Suprapubic skin (tissue), 4 donors: ENCODE measurements around the gene SGF29.
"Not testable (repeated sequence)": the region's sequence is repeated elsewhere in the genome, so short reads cannot be mapped to it uniquely, and the experiment has no call there.

Source experiments
- EP300 ChIP-seq: sonication (generic); formaldehyde crosslinking; IDR thresholded peaks from one replicate; pipeline ENCODE4 v1.6.1; 2017; ENCODE audit warnings: antibody characterized with exemption
- POLR2A ChIP-seq, 2 donors: fragments of 450-650 bp; IDR thresholded peaks; one replicate each; pipeline ENCODE4 v1.6.1; 2017; ENCODE audit warnings: antibody characterized with exemption in 2 of 2, mild to moderate bottlenecking in 2 of 2, moderate library complexity in 2 of 2
- POLR2AphosphoS5 ChIP-seq, 3 donors: sonication (generic); formaldehyde crosslinking; IDR thresholded peaks; one replicate each; pipeline ENCODE4 v1.6.1; 2017; ENCODE audit warnings: antibody characterized with exemption in 3 of 3
- TF ChIP-seq, protein P1 (sequence below), 2 donors: fragments of 200-600 bp in 1 of 2; fragments of 450-650 bp in 1 of 2; sonication (generic) in 1 of 2; IDR thresholded peaks; one replicate each; pipeline ENCODE4 v1.5.1; 2016 to 2019; ENCODE audit warnings: antibody characterized with exemption in 2 of 2, mild to moderate bottlenecking in 1 of 2, moderate library complexity in 1 of 2

DNA sequence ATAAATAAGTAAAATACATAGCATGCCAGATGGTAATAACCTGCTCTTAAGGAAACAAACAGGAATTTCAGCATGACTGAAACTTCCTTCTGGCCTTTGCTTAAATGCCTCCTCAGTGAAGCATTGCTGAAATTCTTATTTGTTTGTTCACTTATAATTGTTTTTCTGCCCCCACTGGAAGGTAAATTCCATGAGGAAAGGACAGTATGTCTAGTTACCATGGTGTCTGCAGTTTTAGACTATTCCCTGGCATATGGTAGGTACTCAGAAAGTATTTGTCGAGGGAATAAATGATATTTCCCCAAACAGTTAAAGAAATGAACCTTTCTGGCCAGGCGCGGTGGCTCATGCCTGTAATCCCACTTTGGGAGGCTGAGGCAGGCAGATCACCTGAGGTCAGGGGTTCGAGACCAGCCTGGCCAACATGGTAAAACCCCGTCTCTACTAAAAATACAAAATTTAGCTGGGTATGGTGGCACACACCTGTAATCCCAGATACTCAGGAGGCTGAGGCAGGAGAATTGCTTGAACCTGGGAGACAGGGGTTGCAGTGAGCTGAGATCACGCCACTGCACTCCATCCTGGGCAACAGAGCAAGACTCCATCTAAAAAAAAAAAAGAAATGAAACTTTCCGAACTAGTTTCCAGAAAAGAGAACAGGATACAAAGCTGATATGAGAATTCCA is 26.5 kb upstream of the SGF29 start:
- TF ChIP-seq, protein P1, sequence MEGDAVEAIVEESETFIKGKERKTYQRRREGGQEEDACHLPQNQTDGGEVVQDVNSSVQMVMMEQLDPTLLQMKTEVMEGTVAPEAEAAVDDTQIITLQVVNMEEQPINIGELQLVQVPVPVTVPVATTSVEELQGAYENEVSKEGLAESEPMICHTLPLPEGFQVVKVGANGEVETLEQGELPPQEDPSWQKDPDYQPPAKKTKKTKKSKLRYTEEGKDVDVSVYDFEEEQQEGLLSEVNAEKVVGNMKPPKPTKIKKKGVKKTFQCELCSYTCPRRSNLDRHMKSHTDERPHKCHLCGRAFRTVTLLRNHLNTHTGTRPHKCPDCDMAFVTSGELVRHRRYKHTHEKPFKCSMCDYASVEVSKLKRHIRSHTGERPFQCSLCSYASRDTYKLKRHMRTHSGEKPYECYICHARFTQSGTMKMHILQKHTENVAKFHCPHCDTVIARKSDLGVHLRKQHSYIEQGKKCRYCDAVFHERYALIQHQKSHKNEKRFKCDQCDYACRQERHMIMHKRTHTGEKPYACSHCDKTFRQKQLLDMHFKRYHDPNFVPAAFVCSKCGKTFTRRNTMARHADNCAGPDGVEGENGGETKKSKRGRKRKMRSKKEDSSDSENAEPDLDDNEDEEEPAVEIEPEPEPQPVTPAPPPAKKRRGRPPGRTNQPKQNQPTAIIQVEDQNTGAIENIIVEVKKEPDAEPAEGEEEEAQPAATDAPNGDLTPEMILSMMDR (IDR thresholded peaks at IDR 0.05): not testable (repeated sequence)
- TF ChIP-seq POLR2A (IDR thresholded peaks at IDR 0.05); POLR2AphosphoS5 (IDR thresholded peaks at IDR 0.05); EP300: not testable (repeated sequence)
